ENCODE measurements around the gene RNF214.
"Not testable (repeated sequence)": the region's sequence is repeated elsewhere in the genome, so short reads cannot be mapped to it uniquely, and the experiment has no call there.

The RNF214 gene

DNA sequence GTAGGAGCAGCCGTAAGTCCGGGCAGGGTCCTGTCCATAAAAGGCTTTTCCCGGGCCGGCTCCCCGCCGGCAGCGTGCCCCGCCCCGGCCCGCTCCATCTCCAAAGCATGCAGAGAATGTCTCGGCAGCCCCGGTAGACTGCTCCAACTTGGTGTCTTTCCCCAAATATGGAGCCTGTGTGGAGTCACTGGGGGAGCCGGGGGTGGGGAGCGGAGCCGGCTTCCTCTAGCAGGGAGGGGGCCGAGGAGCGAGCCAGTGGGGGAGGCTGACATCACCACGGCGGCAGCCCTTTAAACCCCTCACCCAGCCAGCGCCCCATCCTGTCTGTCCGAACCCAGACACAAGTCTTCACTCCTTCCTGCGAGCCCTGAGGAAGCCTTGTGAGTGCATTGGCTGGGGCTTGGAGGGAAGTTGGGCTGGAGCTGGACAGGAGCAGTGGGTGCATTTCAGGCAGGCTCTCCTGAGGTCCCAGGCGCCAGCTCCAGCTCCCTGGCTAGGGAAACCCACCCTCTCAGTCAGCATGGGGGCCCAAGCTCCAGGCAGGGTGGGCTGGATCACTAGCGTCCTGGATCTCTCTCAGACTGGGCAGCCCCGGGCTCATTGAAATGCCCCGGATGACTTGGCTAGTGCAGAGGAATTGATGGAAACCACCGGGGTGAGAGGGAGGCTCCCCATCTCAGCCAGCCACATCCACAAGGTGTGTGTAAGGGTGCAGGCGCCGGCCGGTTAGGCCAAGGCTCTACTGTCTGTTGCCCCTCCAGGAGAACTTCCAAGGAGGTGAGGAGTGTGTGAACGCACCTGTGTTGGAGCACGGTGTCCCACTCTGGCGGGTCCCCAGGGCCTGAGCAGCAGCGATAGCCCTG lies 33.2 kb upstream of the RNF214 start, which contains the start of gene TAGLN:
Gene TAGLN (plus strand): TSS at position 318 of the 863 bp plus-strand sequence. CDS start 3,644 bp downstream, outside the sequence.
- no peak for FAIRE-seq
- DNase-seq (ENCODE audit: insufficient read length), result no peak
- TF ChIP-seq POLR2A (IDR thresholded peaks at IDR 0.05; ENCODE audit: low read depth, low read length) (no peak), POLR2AphosphoS5 (IDR thresholded peaks at IDR 0.05; ENCODE audit: low read depth, low read length) (no peak), TAF1 (IDR thresholded peaks at IDR 0.05; ENCODE audit: borderline replicate concordance, low read depth, low read length) (no peak)

DNA sequence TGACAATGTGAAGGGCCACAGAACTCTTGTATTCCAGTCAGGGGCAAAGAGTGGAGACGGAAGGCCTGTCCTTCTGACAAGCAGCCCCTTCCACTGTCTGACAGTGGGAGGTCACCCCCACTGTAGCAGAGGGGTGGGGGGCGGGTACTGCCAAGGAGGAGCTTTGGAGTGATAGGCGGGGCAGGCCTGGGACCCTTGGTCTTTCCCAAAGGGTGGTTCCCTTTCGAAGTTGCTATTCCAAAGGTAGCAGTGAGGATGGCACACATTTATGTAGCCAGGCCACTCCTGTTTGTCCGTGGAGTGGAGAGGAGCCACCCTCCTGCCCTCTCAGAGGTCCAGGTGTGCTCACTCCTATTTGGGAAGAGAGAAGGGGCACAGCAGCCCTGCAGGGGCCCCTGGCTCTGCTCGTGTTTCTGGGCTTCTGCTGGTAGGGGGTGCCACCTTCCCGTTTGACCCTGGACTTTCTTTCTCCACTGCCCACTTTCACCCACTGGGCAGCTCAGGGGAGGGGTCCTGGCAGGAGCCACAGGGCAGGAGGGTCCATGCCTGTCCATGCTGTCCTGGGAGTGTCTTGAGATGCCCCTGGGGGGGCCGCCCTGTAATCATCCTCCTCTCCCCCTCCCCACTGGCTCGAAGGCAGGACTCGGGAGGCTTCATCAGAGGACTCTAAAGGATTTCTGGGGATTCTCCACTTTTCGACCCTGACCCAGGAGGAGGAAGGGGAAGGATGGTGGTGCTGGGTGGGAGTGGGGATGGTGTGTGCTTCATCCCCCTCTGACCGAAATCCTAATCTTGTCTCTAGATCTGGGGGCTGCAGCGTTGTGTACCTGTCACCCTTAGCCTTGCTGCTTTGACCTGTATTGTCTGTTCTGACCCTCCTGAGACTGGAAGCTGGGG lies 32.3 kb upstream of the RNF214 start:
- TF ChIP-seq POLR2A (IDR thresholded peaks at IDR 0.05; ENCODE audit: low read depth, low read length), result no peak
- TF ChIP-seq TAF1 (IDR thresholded peaks at IDR 0.05; ENCODE audit: borderline replicate concordance, low read depth, low read length), result no peak
- no peak for TF ChIP-seq POLR2AphosphoS5 (IDR thresholded peaks at IDR 0.05; ENCODE audit: low read depth, low read length)
- FAIRE-seq, result no peak
- no peak for DNase-seq (ENCODE audit: insufficient read length)

- FAIRE-seq, result no peak
- no peak for TF ChIP-seq POLR2A (IDR thresholded peaks at IDR 0.05; ENCODE audit: low read depth, low read length)
- no peak for TF ChIP-seq POLR2AphosphoS5 (IDR thresholded peaks at IDR 0.05; ENCODE audit: low read depth, low read length)
- TF ChIP-seq TAF1 (IDR thresholded peaks at IDR 0.05; ENCODE audit: borderline replicate concordance, low read depth, low read length), result no peak
- DNase-seq (ENCODE audit: insufficient read length), result no peak
Observed at GRCh38 chr11:117200813-117201657, 31.4 kb upstream of the RNF214 start.

GRCh38 chr11:117201658-117202305 lies 30.7 kb upstream of the RNF214 start:
- TF ChIP-seq POLR2A (IDR thresholded peaks at IDR 0.05; ENCODE audit: low read depth, low read length) (no peak), TAF1 (IDR thresholded peaks at IDR 0.05; ENCODE audit: borderline replicate concordance, low read depth, low read length) (no peak), POLR2AphosphoS5 (IDR thresholded peaks at IDR 0.05; ENCODE audit: low read depth, low read length) (no peak)
- FAIRE-seq, result no peak
- no peak for DNase-seq (ENCODE audit: insufficient read length)

DNA sequence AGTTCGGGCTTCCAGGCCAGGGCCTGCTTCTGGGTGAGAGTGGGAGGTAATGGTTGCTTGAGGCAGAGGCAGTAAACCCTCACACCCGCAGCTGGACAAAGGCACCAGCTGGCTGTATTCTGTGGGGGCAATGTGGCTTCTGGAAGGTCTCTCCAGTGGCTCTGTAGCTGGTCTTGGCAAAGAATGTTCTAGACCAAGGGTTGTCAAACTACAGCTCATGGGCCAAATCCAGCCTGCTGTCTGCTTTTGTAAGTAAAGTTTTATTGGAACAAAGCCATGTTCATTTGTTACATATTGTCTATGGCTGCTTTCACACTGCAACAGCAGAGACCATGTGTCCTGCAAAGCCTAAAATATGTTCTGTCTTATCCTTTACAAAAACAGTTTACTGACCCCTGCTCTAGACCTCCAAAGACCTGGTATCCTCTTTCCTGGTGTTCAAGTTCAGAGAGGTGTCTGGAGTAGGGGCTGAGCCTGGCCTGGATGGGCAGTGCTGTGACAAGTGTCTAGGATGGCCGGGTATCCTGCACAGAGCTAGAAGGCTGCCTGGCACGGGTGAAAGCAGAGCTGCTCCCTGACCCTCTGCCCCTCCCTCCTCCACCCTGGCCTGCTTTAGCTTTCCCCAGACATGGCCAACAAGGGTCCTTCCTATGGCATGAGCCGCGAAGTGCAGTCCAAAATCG lies 29.9 kb upstream of the RNF214 start:
- no peak for FAIRE-seq
- no peak for DNase-seq (ENCODE audit: insufficient read length)
- TF ChIP-seq POLR2AphosphoS5 (IDR thresholded peaks at IDR 0.05; ENCODE audit: low read depth, low read length), result no peak
- TF ChIP-seq TAF1 (IDR thresholded peaks at IDR 0.05; ENCODE audit: borderline replicate concordance, low read depth, low read length), result no peak
- TF ChIP-seq POLR2A (IDR thresholded peaks at IDR 0.05; ENCODE audit: low read depth, low read length), result no peak

DNA sequence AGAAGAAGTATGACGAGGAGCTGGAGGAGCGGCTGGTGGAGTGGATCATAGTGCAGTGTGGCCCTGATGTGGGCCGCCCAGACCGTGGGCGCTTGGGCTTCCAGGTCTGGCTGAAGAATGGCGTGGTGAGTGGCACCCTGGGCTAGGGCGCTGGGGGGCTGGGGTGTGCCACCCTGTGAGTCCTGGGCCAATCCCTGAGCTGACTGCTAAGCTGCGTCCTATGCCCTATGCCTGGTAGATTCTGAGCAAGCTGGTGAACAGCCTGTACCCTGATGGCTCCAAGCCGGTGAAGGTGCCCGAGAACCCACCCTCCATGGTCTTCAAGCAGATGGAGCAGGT lies 29.4 kb upstream of the RNF214 start:
- FAIRE-seq (no peak), DNase-seq (ENCODE audit: insufficient read length) (no peak)
- TF ChIP-seq POLR2A (IDR thresholded peaks at IDR 0.05; ENCODE audit: low read depth, low read length) (0 out of 2 replicates have a peak, but pooled peaks have one; percentile 15), TAF1 (IDR thresholded peaks at IDR 0.05; ENCODE audit: borderline replicate concordance, low read depth, low read length) (no peak), POLR2AphosphoS5 (IDR thresholded peaks at IDR 0.05; ENCODE audit: low read depth, low read length) (no peak)

GRCh38 chr11:117204283-117205080 lies 28.0 kb upstream of the RNF214 start:
- FAIRE-seq, result no peak
- TF ChIP-seq POLR2A (IDR thresholded peaks at IDR 0.05; ENCODE audit: low read depth, low read length), result no peak; the same call in 1 of the 2 replicates
- no peak for TF ChIP-seq POLR2AphosphoS5 (IDR thresholded peaks at IDR 0.05; ENCODE audit: low read depth, low read length)
- no peak for TF ChIP-seq TAF1 (IDR thresholded peaks at IDR 0.05; ENCODE audit: borderline replicate concordance, low read depth, low read length)
- no peak for DNase-seq (ENCODE audit: insufficient read length)

DNA sequence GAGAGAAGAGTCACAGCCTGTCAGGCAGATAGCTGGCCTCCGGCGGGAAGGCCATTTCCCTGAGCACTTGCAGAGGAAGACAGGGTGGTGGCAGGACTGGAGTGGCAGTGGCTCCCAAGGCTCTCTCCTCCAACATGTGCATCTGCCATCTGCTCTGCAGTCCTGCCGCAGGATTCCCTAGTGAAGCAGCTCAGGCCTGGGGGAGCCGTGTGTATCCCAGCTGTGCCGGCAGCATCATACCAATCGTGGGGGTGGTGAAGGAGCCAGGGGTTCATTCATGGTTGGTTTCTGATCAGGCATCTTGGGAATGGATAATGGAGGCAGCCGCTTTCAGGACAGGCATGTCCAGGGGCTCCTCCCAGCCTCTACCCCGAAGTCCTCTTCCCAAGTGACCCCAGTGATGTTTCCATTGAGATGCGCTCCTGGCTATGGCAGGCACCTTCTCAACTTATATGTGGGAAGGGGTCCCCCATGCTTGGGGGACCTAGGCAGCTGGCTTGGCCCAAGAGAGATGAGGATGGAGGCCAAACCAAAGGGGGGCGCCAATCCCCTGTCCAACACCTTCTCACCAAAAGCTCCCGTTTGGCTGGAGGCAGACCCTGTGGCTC lies 27.2 kb upstream of the RNF214 start:
- DNase-seq (ENCODE audit: insufficient read length) (no peak), FAIRE-seq (peak; percentile 89)
- no peak for TF ChIP-seq POLR2AphosphoS5 (IDR thresholded peaks at IDR 0.05; ENCODE audit: low read depth, low read length)
- no peak for TF ChIP-seq TAF1 (IDR thresholded peaks at IDR 0.05; ENCODE audit: borderline replicate concordance, low read depth, low read length)
- TF ChIP-seq POLR2A (IDR thresholded peaks at IDR 0.05; ENCODE audit: low read depth, low read length), result no peak

- FAIRE-seq; DNase-seq (ENCODE audit: insufficient read length): not testable (repeated sequence)
Observed at GRCh38 chr11:117206111-117206510, 26.4 kb upstream of the RNF214 start.

- peak; percentile 61 for FAIRE-seq
- DNase-seq (ENCODE audit: insufficient read length), result not testable (repeated sequence)
Observed at GRCh38 chr11:117206859-117207258, 25.6 kb upstream of the RNF214 start.

GRCh38 chr11:117207481-117207880 lies 25.0 kb upstream of the RNF214 start:
- peak; percentile 27 for FAIRE-seq
- DNase-seq (ENCODE audit: insufficient read length), result not testable (repeated sequence)

DNA sequence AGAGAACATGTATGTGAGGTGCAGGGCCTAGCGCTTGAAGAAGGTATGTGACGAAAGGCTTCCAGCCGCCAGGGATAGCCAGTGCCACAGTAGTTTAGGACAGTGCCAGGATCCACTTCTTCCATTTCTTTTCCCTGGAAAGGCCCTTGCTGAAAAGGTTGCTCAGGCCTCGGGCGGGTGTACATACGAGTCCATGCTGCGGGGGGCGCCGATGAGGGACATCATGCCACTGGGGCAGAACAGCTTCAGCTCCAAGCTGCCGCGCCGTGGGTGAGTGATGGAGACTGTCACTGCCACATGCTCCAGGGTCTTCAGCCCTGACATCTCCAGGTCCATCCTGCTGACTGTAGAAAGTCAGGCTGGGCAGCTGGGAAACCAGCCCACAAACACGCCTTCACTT lies 23.8 kb upstream of the RNF214 start:
- FAIRE-seq; DNase-seq (ENCODE audit: insufficient read length): not testable (repeated sequence)

DNA sequence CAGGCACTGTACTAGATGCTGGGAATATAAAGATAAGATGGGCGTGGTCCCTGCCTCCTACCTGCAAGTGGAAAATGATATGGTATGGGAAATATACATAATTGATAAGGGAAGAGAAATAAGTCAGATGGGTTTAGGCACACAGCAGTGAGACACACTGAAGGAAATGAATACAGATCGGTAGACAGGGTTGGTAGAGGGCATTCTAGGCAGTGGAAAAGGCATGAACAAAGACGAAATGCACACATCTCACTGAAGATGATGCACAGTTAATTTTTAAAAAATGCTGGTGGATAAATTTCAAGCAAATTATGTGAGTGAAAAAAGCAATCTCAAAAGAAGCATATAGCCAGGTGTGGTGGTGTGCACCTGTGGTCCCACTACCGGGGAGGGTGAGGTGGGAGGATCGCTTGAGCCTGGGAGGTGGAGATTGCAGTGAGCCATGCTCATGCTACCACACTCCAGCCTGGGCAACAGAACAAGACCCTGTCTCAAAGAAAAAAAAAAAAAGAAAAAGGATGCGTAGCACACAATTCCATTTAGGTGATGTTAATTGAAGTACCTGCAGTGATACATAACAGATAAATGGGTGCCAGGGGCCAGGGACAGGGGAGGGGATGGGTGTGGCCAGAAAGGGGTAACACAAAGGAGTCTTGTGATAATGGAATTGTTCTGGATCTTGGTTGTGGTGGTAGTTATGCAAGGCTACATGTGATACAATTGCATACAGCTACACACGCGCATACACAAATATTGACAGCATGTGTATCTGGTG lies 22.9 kb upstream of the RNF214 start:
- DNase-seq (ENCODE audit: insufficient read length); FAIRE-seq: not testable (repeated sequence)
